Adrenal gland (tissue), 12 donors: ENCODE data around the gene FBLN5. TPM values are rescaled to one million over a fixed set of nuclear protein-coding genes. Genes with fewer than 3 reads are reported as not detected.
A peak's percentile ranks its signal among the peaks of the same experiment; 100 is the strongest.

Experiments
- DNase-seq, 7 donors: peaks; one replicate each; pipeline ENCODE4 v3.0.0-alpha.2; 2019 to 2020
- H3K27ac ChIP-seq, 5 donors: fragments of 200-600 bp; sonication (generic) in 4 of 5; 1 replicate in 3 of 5; 2 replicates in 2 of 5; pipeline versions ENCODE4 v1.5.1 to v1.8.0; 2016 to 2020; ENCODE audit warnings: mild to moderate bottlenecking in 1 of 5
- H3K27me3 ChIP-seq: fragments of 200-600 bp; 2 replicates; pipeline ENCODE4 v1.8.0; 2021
- H3K36me3 ChIP-seq, 2 donors: fragments of 200-600 bp; replicated peaks in 1 of 2; 1 replicate in 1 of 2; 2 replicates in 1 of 2; pipeline versions ENCODE4 v1.5.1 to v1.8.0; 2018 to 2022
- H3K4me1 ChIP-seq, 2 donors: fragments of 200-600 bp; replicated peaks in 1 of 2; 1 replicate in 1 of 2; 2 replicates in 1 of 2; pipeline versions ENCODE4 v1.5.1 to v1.8.0; 2018 to 2021
- H3K4me3 ChIP-seq, 4 donors: fragments of 200-600 bp; sonication (generic) in 3 of 4; one replicate each; pipeline ENCODE4 v1.5.1; 2016 to 2018
- H3K9me3 ChIP-seq, 3 donors: fragments of 200-600 bp; sonication (generic) in 1 of 3; replicated peaks in 1 of 3; 1 replicate in 2 of 3; 2 replicates in 1 of 3; pipeline versions ENCODE4 v1.5.1 to v1.8.0; 2016 to 2021
- CTCF ChIP-seq, 6 experiments: fragments of 450-650 bp in 4 of 6; fragments of 200-600 bp in 2 of 6; sonication (generic) in 1 of 6; IDR thresholded peaks; 1 replicate in 5 of 6; 2 replicates in 1 of 6; pipeline versions ENCODE4 v1.5.1 to v1.8.0; 2016 to 2021; ENCODE audit warnings: antibody characterized with exemption in 6 of 6, mild to moderate bottlenecking in 2 of 6, moderate library complexity in 1 of 6
- POLR2A ChIP-seq, 2 donors: fragments of 450-650 bp; IDR thresholded peaks; one replicate each; pipeline ENCODE4 v1.6.1; 2017; ENCODE audit warnings: antibody characterized with exemption in 2 of 2, mild to moderate bottlenecking in 2 of 2, moderate library complexity in 1 of 2
- WGBS, 4 donors: extraction: QIAGEN DNeasy Blood & Tissue Kit in 2 of 4; methylation state at CpG; one replicate each; pipeline versions ENCODE4 v1.1.5 to v1.1.7; 2013 to 2017; 5-methylcytosine and 5-hydroxymethylcytosine counted together
- intact Hi-C, 2 donors: fragments of 100-400 bp; cut with DNase I; formaldehyde crosslinking; loops; one replicate each; pipeline versions ENCODE4 v1.14.1 to v1.15.0; 2022 to 2023
- polyA plus RNA-seq, 3 donors: library from polyadenylated mRNA; stranded (reverse); fragments of 200-250 nt in 2 of 3; fragments of 350-450 nt in 1 of 3; fragmentation: Illumina TruSeq in 1 of 3; extraction: RNeasy Lipid Tissue Mini Kit (QIAGEN cat#74804) in 1 of 3; gene quantifications; one replicate each; pipeline ENCODE4 v1.2.3, GENCODE V29; 2013 to 2014
- total RNA-seq, 9 donors: library from RNA; depleted of rRNA in 4 of 9; stranded (reverse); fragments of >200 nt in 4 of 9; fragments of 120-200 nt in 1 of 9; fragmentation: NEBNext Ultra II Directional in 1 of 9; extraction: Animal tissue kit (Norgen Biotek cat#: 25700) in 1 of 9; gene quantifications; one replicate each; pipeline versions ENCODE4 v1.1.0 to v1.2.4, GENCODE V29; 2013 to 2023
- donor health status: healthy with polysubstance abuse.
- donor health status: Bipolar disorder and iron deficiency.
- donor health status: DM: yes; HTN: yes; CAD: no.
- donor health status: DM: no; HTN: no; CAD: no.
- donor health status: DM: no; HTN: no; CAD: no.
- donor health status: DM: yes; HTN: yes; CAD: no.

The FBLN5 gene
- total and polyA plus RNA-seq, 12 donors = 26.0 to 389 (median 125) TPM

DNA sequence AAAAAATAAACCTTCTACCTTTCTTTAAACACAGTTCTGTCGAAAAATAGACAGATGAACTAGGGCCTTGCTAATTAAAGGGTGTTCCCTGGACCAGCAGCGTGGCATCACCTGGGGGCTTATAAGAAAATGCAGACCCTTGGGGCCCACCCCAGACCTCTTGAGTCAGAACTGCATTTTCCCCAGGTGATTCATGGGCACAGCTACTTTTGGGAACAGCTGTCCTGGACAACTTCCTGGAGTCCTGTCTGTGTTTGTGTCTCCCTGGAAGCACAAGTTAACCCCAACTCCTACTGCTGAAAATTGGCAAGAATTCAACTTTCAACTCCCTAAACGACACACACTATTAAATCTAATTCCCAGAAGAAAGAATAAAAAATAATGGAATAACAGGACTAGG, 17.8 kb downstream of the FBLN5 start:
- TF ChIP-seq CTCF (IDR thresholded peaks at IDR 0.05) (no peak), POLR2A (IDR thresholded peaks at IDR 0.05) (no peak)
- H3K4me1 ChIP-seq = no peaks in the 10 kb centered on the region

DNA sequence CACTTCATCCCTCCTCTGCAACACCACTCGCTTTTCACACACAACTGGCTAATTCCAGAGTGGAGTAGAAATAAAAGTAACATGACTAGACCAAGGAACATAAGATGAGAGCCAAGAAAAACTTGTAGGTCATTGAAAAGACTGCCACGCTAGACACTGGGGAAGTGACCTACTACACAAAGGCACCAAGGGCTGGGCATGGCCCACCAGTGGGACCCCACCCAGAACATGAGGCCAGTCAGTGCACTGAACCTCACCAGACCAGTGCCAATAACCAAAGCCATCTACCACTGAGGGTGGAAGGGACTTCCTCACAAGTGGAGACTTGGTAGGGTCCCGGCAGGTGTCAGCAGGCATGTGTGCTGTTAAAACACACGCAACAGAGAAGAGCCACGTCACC, 19.7 kb downstream of the FBLN5 start:
- TF ChIP-seq CTCF (IDR thresholded peaks at IDR 0.05) = no peak
- no peak for TF ChIP-seq POLR2A (IDR thresholded peaks at IDR 0.05)
- H3K9me3 ChIP-seq = no peaks in the 10 kb centered on the region
- no peak for DNase-seq
- 71 to 91% (median 80%) methylated on average over 5 of the region's 5 CpGs for WGBS, 4 donors
- no peaks in the 10 kb centered on the region for H3K36me3 ChIP-seq
- intact Hi-C loops = no loop called here
- no peaks in the 10 kb centered on the region for H3K27me3 ChIP-seq
- no peak overlapping the region for H3K4me3 ChIP-seq
- H3K4me1 ChIP-seq = no peaks in the 10 kb centered on the region
- no peak overlapping the region for H3K27ac ChIP-seq

More for the DNA sequence above, 17.8 kb downstream of the FBLN5 start:
- intact Hi-C loops = no loop called here
- Histone ChIP-seq H3K9me3 (no peaks in the 10 kb centered on the region), H3K36me3 (no peaks in the 10 kb centered on the region), H3K27ac (no peak overlapping the region), H3K27me3 (no peaks in the 10 kb centered on the region), H3K4me3 (no peak overlapping the region)
- 65 to 76% (median 74%) methylated on average over 3 of the region's 3 CpGs for WGBS, 4 donors
- no peak for DNase-seq

GRCh38 chr14:91927191-91927590, 20.3 kb downstream of the FBLN5 start:
- intact Hi-C loops = no loop called here
- H3K27me3 ChIP-seq = no peaks in the 10 kb centered on the region
- H3K9me3 ChIP-seq = no peaks in the 10 kb centered on the region
- no peak for TF ChIP-seq POLR2A (IDR thresholded peaks at IDR 0.05)
- H3K4me3 ChIP-seq = no peak overlapping the region
- H3K36me3 ChIP-seq = no peaks in the 10 kb centered on the region
- WGBS, 4 donors = 44 to 82% (median 77%) methylated on average over 3 of the region's 3 CpGs
- no peak for DNase-seq
- H3K27ac ChIP-seq = no peak overlapping the region
- H3K4me1 ChIP-seq = no peaks in the 10 kb centered on the region

GRCh38 chr14:91926131-91926890, 21.2 kb downstream of the FBLN5 start:
- H3K27ac ChIP-seq = peak overlapping the region in 1 of 5 donors; percentile 58
- no peaks in the 10 kb centered on the region for H3K4me1 ChIP-seq
- no peak for TF ChIP-seq CTCF (IDR thresholded peaks at IDR 0.05)
- TF ChIP-seq POLR2A (IDR thresholded peaks at IDR 0.05) = no peak
- no peaks in the 10 kb centered on the region for H3K36me3 ChIP-seq
- 76 to 84% (median 83%) methylated on average over 13 to 17 of the region's 17 CpGs for WGBS, 4 donors
- intact Hi-C loops = no loop called here
- H3K4me3 ChIP-seq = no peak overlapping the region
- H3K27me3 ChIP-seq = no peaks in the 10 kb centered on the region
- DNase-seq = no peak
- no peaks in the 10 kb centered on the region for H3K9me3 ChIP-seq

DNA sequence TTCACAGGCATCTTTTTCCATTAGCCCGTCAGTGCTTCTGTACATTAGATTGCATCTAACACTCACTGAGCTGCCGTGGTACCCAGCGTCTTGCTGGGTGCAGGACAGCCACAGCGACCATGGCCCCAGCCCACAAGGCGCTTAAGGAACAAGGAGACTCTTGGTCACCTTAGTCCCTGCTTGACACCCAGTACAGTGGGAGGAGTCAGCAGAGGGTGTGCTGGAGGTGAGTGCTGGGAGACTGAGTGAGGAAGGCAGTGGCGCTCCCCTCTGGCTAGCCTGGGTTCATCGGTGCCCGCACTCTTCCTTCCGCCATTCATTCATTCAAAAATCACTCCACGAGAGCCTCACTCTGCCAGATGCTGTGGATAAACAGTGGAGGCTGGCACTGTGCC, 21.8 kb downstream of the FBLN5 start:
- no peak for DNase-seq
- Histone ChIP-seq H3K27me3 (no peaks in the 10 kb centered on the region), H3K36me3 (no peaks in the 10 kb centered on the region), H3K4me1 (no peaks in the 10 kb centered on the region), H3K27ac (peak overlapping the region in 2 of 5 donors; percentile 12 to 58), H3K4me3 (no peak overlapping the region), H3K9me3 (no peaks in the 10 kb centered on the region)
- TF ChIP-seq CTCF (IDR thresholded peaks at IDR 0.05) (no peak), POLR2A (IDR thresholded peaks at IDR 0.05) (no peak)
- intact Hi-C loops = no loop called here
- 84 to 94% (median 85%) methylated on average over 10 of the region's 10 CpGs for WGBS, 4 donors
